ENCODE results near the gene CDCA5. TPM values are rescaled to one million over a fixed set of nuclear protein-coding genes. Genes with fewer than 3 reads are reported as not detected.

The CDCA5 gene
- total RNA-seq, 1 experiment from 2014 or later, result 119 TPM

DNA sequence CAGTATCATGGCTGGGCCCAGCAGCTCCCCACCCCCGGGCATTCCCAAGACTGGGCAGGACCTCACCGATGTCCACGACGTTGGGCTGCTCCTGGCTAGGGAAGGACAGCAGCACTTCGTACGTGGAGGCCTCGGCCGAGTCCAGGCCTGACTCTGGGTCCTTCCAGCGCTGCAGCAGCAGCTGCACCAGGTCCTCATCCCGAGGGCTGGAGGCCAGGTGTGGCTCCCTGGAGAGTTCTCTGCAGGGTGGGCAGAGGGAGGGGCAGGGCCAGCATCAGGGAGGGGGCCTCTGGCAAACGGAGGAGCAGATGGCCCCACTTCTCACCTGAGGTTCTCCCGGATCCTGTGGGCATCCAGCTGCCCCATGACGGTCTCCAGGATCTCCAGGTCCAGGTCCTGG lies 25.8 kb downstream of the CDCA5 start:
- TF ChIP-seq, protein P1, sequence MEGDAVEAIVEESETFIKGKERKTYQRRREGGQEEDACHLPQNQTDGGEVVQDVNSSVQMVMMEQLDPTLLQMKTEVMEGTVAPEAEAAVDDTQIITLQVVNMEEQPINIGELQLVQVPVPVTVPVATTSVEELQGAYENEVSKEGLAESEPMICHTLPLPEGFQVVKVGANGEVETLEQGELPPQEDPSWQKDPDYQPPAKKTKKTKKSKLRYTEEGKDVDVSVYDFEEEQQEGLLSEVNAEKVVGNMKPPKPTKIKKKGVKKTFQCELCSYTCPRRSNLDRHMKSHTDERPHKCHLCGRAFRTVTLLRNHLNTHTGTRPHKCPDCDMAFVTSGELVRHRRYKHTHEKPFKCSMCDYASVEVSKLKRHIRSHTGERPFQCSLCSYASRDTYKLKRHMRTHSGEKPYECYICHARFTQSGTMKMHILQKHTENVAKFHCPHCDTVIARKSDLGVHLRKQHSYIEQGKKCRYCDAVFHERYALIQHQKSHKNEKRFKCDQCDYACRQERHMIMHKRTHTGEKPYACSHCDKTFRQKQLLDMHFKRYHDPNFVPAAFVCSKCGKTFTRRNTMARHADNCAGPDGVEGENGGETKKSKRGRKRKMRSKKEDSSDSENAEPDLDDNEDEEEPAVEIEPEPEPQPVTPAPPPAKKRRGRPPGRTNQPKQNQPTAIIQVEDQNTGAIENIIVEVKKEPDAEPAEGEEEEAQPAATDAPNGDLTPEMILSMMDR (conservative IDR thresholded peaks at IDR 0.05; ENCODE audit: low read depth, low read length), result no peak
- no peak for TF ChIP-seq EZH2 (IDR thresholded peaks at IDR 0.05; ENCODE audit: borderline replicate concordance, low read depth, low read length, poor library complexity, severe bottlenecking)
- DNase-seq (ENCODE audit: low spot score), result no peak
- no peak overlapping the region for H3K4me3 ChIP-seq (ENCODE audit: low read depth, low read length, poor library complexity, severe bottlenecking)
- H3K4me1 ChIP-seq (ENCODE audit: insufficient read depth, low read length, poor library complexity, severe bottlenecking), result no peaks in the 10 kb centered on the region
- H3K27ac ChIP-seq (ENCODE audit: low read depth, low read length, poor library complexity, severe bottlenecking), result no peak overlapping the region
- no TSS peak for BruUV-seq (replicated peaks)
- H3K27me3 ChIP-seq (replicated peaks; ENCODE audit: insufficient read depth, low read depth, low read length, poor library complexity), result no peaks in the 10 kb centered on the region
- POLR2A ChIA-PET (ENCODE audit: low non-redundant PET), result no interaction called here
- intact Hi-C loops (cut with micrococcal nuclease; ENCODE audit: unreplicated experiment), result no loop called here
- H3K9me3 ChIP-seq (ENCODE audit: low read depth, low read length, poor library complexity, severe bottlenecking), result no peaks in the 10 kb centered on the region
- CTCF ChIA-PET, result no interaction called here
- H3K36me3 ChIP-seq (ENCODE audit: insufficient read depth, low read length, poor library complexity, severe bottlenecking), result no peaks in the 10 kb centered on the region

DNA sequence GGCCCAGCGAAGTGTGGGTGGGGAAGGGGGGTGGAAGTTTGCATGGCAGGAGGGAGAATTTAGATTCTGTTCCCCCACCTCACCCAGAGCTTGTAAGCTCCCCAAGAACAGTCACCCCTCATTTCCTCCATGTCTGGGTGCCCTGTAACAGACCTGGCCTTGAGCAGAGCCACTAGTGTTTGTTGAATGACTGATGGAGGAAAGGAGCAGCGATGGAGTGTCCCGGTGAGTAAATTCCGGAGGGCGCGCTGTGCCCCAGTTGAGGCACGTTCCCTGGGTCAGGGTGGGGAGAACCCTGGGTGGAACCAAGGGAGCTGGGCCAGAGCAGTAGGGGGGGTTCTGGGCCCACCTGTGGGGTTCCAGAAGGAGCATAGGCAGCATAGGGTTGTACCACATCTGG lies 26.3 kb downstream of the CDCA5 start:
- BruUV-seq (replicated peaks), result no TSS peak
- H3K4me1 ChIP-seq (ENCODE audit: insufficient read depth, low read length, poor library complexity, severe bottlenecking), result no peaks in the 10 kb centered on the region
- H3K36me3 ChIP-seq (ENCODE audit: insufficient read depth, low read length, poor library complexity, severe bottlenecking), result no peaks in the 10 kb centered on the region
- DNase-seq (ENCODE audit: low spot score), result no peak
- H3K27me3 ChIP-seq (replicated peaks; ENCODE audit: insufficient read depth, low read depth, low read length, poor library complexity), result no peaks in the 10 kb centered on the region
- intact Hi-C loops (cut with micrococcal nuclease; ENCODE audit: unreplicated experiment), result no loop called here
- no peak overlapping the region for H3K27ac ChIP-seq (ENCODE audit: low read depth, low read length, poor library complexity, severe bottlenecking)
- ChIA-PET POLR2A (ENCODE audit: low non-redundant PET) (no interaction called here), CTCF (no interaction called here)
- no peaks in the 10 kb centered on the region for H3K9me3 ChIP-seq (ENCODE audit: low read depth, low read length, poor library complexity, severe bottlenecking)
- H3K4me3 ChIP-seq (ENCODE audit: low read depth, low read length, poor library complexity, severe bottlenecking), result no peak overlapping the region
- TF ChIP-seq, protein P1 (conservative IDR thresholded peaks at IDR 0.05; ENCODE audit: low read depth, low read length), result no peak
- TF ChIP-seq EZH2 (IDR thresholded peaks at IDR 0.05; ENCODE audit: borderline replicate concordance, low read depth, low read length, poor library complexity, severe bottlenecking), result no peak

GRCh38 chr11:65056999-65057398 lies 26.8 kb downstream of the CDCA5 start:
- intact Hi-C loops (cut with micrococcal nuclease; ENCODE audit: unreplicated experiment), result no loop called here
- DNase-seq (ENCODE audit: low spot score), result no peak
- no peaks in the 10 kb centered on the region for H3K9me3 ChIP-seq (ENCODE audit: low read depth, low read length, poor library complexity, severe bottlenecking)
- BruUV-seq (replicated peaks), result no TSS peak
- H3K4me1 ChIP-seq (ENCODE audit: insufficient read depth, low read length, poor library complexity, severe bottlenecking), result no peaks in the 10 kb centered on the region
- no peak overlapping the region for H3K4me3 ChIP-seq (ENCODE audit: low read depth, low read length, poor library complexity, severe bottlenecking)
- H3K27me3 ChIP-seq (replicated peaks; ENCODE audit: insufficient read depth, low read depth, low read length, poor library complexity), result no peaks in the 10 kb centered on the region
- POLR2A ChIA-PET (ENCODE audit: low non-redundant PET), result no interaction called here
- no peaks in the 10 kb centered on the region for H3K36me3 ChIP-seq (ENCODE audit: insufficient read depth, low read length, poor library complexity, severe bottlenecking)
- CTCF ChIA-PET, result no interaction called here
- no peak for TF ChIP-seq EZH2 (IDR thresholded peaks at IDR 0.05; ENCODE audit: borderline replicate concordance, low read depth, low read length, poor library complexity, severe bottlenecking)
- TF ChIP-seq, protein P1 (conservative IDR thresholded peaks at IDR 0.05; ENCODE audit: low read depth, low read length), result no peak
- H3K27ac ChIP-seq (ENCODE audit: low read depth, low read length, poor library complexity, severe bottlenecking), result no peak overlapping the region
